IMR-90 (cell line): ENCODE measurements around the gene PAK5. TPM values are rescaled to one million over a fixed set of nuclear protein-coding genes. Genes with fewer than 3 reads are reported as not detected.
A peak's percentile ranks its signal among the peaks of the same experiment; 100 is the strongest.

Source experiments
- ATAC-seq: fragments of 200-7000 bp; cut with Tn5 transposase; 2 replicates; pipeline ENCODE4 v1.9.1; 2020; ENCODE audit warnings: low read depth, mild to moderate bottlenecking, moderate library complexity
- BruUV-seq: library from RNA; stranded (reverse); fragments of 400-500 nt; replicated peaks from 2 replicates; lab custom pipeline; 2021; lab: Mats Ljungman, UMichigan
- CTCF ChIA-PET: fragments of 300-600 bp; formaldehyde crosslinking; extraction: SDS; loops from one replicate; lab custom pipeline; 2021; ENCODE audit warnings: antibody characterized with exemption; lab: Yijun Ruan, JAX
- POLR2A ChIA-PET: fragments of 300-600 bp; sonication (Branson Sonifier 250); formaldehyde crosslinking; loops from one replicate; lab custom pipeline; 2022; ENCODE audit warnings: antibody characterized with exemption; ENCODE audit not compliant: unreplicated experiment; lab: Charles Lee
- DNase-seq: peaks from one replicate; pipeline ENCODE4 v3.0.0; 2013
- H2AFZ ChIP-seq: replicated peaks from 2 replicates; pipeline ENCODE3; 2013; ENCODE audit warnings: low read length, mild to moderate bottlenecking; ENCODE audit not compliant: poor library complexity
- H2AK5ac ChIP-seq: 2 replicates; pipeline ENCODE4 v1.6.1; 2013; ENCODE audit warnings: low read depth, low read length, inconsistent platforms
- H2AK9ac ChIP-seq: replicated peaks from 2 replicates; pipeline ENCODE3; 2013; ENCODE audit warnings: mild to moderate bottlenecking, low read depth, low read length, moderate library complexity; ENCODE audit not compliant: poor library complexity
- H2BK120ac ChIP-seq: 2 replicates; pipeline ENCODE4 v1.6.1; 2013; ENCODE audit warnings: low read depth, low read length, inconsistent platforms
- H2BK15ac ChIP-seq: 3 replicates; pipeline ENCODE4 v1.6.1; 2013; ENCODE audit warnings: low read depth, low read length, inconsistent platforms
- H2BK20ac ChIP-seq: 2 replicates; pipeline ENCODE4 v1.6.1; 2013; ENCODE audit warnings: low read depth, mild to moderate bottlenecking, inconsistent platforms, low read length, moderate library complexity
- H2BK5ac ChIP-seq: 2 replicates; pipeline ENCODE4 v1.6.1; 2013; ENCODE audit warnings: mild to moderate bottlenecking, low read depth, low read length, inconsistent platforms; ENCODE audit not compliant: poor library complexity, severe bottlenecking
- H3K14ac ChIP-seq: replicated peaks from 2 replicates; pipeline ENCODE4 v1.6.1; 2013; ENCODE audit warnings: low read depth, low read length, inconsistent platforms
- H3K18ac ChIP-seq: 2 replicates; pipeline ENCODE4 v1.6.1; 2013; ENCODE audit warnings: low read depth, low read length, control low read depth
- H3K23ac ChIP-seq: 2 replicates; pipeline ENCODE4 v1.6.1; 2013; ENCODE audit warnings: low read depth, low read length, inconsistent platforms
- H3K27ac ChIP-seq: 2 replicates; pipeline ENCODE4 v1.5.1; 2013; ENCODE audit warnings: mild to moderate bottlenecking, control low read depth, low read length; ENCODE audit not compliant: insufficient read depth
- H3K27me3 ChIP-seq: 2 replicates; pipeline ENCODE4 v1.6.1; 2013; ENCODE audit warnings: low read length; ENCODE audit not compliant: control insufficient read depth, insufficient read depth
- H3K36me3 ChIP-seq: 2 replicates; pipeline ENCODE4 v1.6.1; 2013; ENCODE audit warnings: low read length, mixed read lengths; ENCODE audit not compliant: control insufficient read depth, insufficient read depth
- H3K4ac ChIP-seq: 2 replicates; pipeline ENCODE4 v1.6.1; 2013; ENCODE audit warnings: low read depth, low read length, inconsistent platforms
- H3K4me1 ChIP-seq: 2 replicates; pipeline ENCODE4 v1.6.1; 2013; ENCODE audit warnings: low read length, mixed read lengths; ENCODE audit not compliant: control insufficient read depth, insufficient read depth
- H3K4me2 ChIP-seq: 2 replicates; pipeline ENCODE4 v1.6.1; 2013; ENCODE audit warnings: low read depth, mild to moderate bottlenecking, control low read depth, low read length, moderate library complexity
- H3K4me3 ChIP-seq: 2 replicates; pipeline ENCODE4 v1.5.1; 2013; ENCODE audit warnings: low read depth, mild to moderate bottlenecking, control low read depth, low read length, moderate library complexity; ENCODE audit not compliant: insufficient read depth
- H3K56ac ChIP-seq: 2 replicates; pipeline ENCODE4 v1.6.1; 2013; ENCODE audit warnings: low read length, inconsistent platforms; ENCODE audit not compliant: insufficient read depth; ENCODE audit errors: extremely low read depth
- H3K79me1 ChIP-seq, 2 experiments: 2 replicates each; pipeline ENCODE4 v1.6.1; 2013; ENCODE audit warnings: low read length in 2 of 2, inconsistent platforms in 1 of 2, low read depth in 1 of 2
- H3K9ac ChIP-seq: 2 replicates; pipeline ENCODE4 v1.6.1; 2013; ENCODE audit warnings: low read depth, low read length, control low read depth
- H3K9me1 ChIP-seq: 2 replicates; pipeline ENCODE4 v1.6.1; 2013; ENCODE audit warnings: low read length, inconsistent platforms; ENCODE audit not compliant: insufficient read depth
- H3K9me3 ChIP-seq: 2 replicates; pipeline ENCODE4 v1.6.1; 2013; ENCODE audit warnings: low read length; ENCODE audit not compliant: control insufficient read depth, insufficient read depth
- H4K20me1 ChIP-seq: 2 replicates; pipeline ENCODE4 v1.6.1; 2013; ENCODE audit warnings: low read length, inconsistent platforms; ENCODE audit not compliant: insufficient read depth
- H4K5ac ChIP-seq: 2 replicates; pipeline ENCODE4 v1.6.1; 2013; ENCODE audit warnings: mild to moderate bottlenecking, low read depth, low read length, control low read depth
- H4K8ac ChIP-seq, 2 experiments: 2 replicates each; pipeline ENCODE4 v1.6.1; 2013; ENCODE audit warnings: low read depth in 2 of 2, low read length in 2 of 2, control low read depth in 1 of 2, inconsistent platforms in 1 of 2
- H4K91ac ChIP-seq: 2 replicates; pipeline ENCODE4 v1.6.1; 2013; ENCODE audit warnings: low read depth, low read length, inconsistent platforms; ENCODE audit not compliant: insufficient read depth
- BHLHE40 ChIP-seq: fragments of 150-350 bp; IDR thresholded peaks from 2 replicates; pipeline ENCODE4 v1.6.1; 2016; ENCODE audit warnings: mild to moderate bottlenecking, low read depth, low read length
- FOS ChIP-seq: fragments of 150-350 bp; IDR thresholded peaks from 2 replicates; pipeline ENCODE4 v1.6.1; 2016; ENCODE audit warnings: low read depth, low read length
- MAZ ChIP-seq: IDR thresholded peaks from 2 replicates; pipeline ENCODE4 v1.6.1; 2012; ENCODE audit warnings: low read depth, mild to moderate bottlenecking, low read length, improper control_type of control experiment, moderate library complexity, borderline replicate concordance
- NFE2L2 ChIP-seq: fragments of 150-350 bp; IDR thresholded peaks from 2 replicates; pipeline ENCODE4 v1.6.1; 2016; ENCODE audit warnings: low read depth, mild to moderate bottlenecking, low read length
- POLR2A ChIP-seq: IDR thresholded peaks from 2 replicates; pipeline ENCODE4 v1.6.1; 2012; ENCODE audit warnings: mild to moderate bottlenecking, low read depth, low read length
- RFX5 ChIP-seq: IDR thresholded peaks from 2 replicates; pipeline ENCODE4 v1.8.0; 2012; ENCODE audit warnings: low read depth, mild to moderate bottlenecking, low read length, moderate library complexity
- SMC3 ChIP-seq: fragments of 150-350 bp; IDR thresholded peaks from 2 replicates; pipeline ENCODE4 v1.6.1; 2016; ENCODE audit warnings: low read depth, mild to moderate bottlenecking, antibody characterized with exemption, low read length, moderate library complexity
- WGBS, 2 experiments: methylation state at CpG; one replicate each; pipeline versions ENCODE4 v1.1.5 to v1.1.7; 2013; ENCODE audit warnings: missing lambda C conversion rate in 2 of 2; ENCODE audit not compliant: insufficient read length in 1 of 2; ENCODE audit errors: extremely low coverage in 2 of 2; 5-methylcytosine and 5-hydroxymethylcytosine counted together
- dilution Hi-C: fragments of 300-500 bp; cut with HindIII; formaldehyde crosslinking; loops from one replicate; pipeline ENCODE4 v1.14.3; 2018; ENCODE audit warnings: low sequenced_read_pairs; ENCODE audit not compliant: unreplicated experiment
- in situ Hi-C: fragments of 300-500 bp; cut with MboI; formaldehyde crosslinking; loops from 3 replicates; pipeline ENCODE4 v1.14.3; 2019; ENCODE audit warnings: low sequenced_read_pairs, inconsistent platforms, mixed read lengths
- intact Hi-C: fragments of 100-400 bp; cut with micrococcal nuclease; formaldehyde crosslinking; loops from 2 replicates; pipeline ENCODE4 v1.10.0; 2022
- polyA plus RNA-seq, 3 experiments: library from polyadenylated mRNA; depleted of rRNA; stranded (reverse); fragments of >200 nt; gene quantifications; 2 replicates each; pipeline ENCODE4 v1.2.3, GENCODE V29; 2012; ENCODE audit warnings: low replicate concordance in 1 of 3
- total RNA-seq: library from RNA; depleted of rRNA; stranded (reverse); fragments of >200 nt; gene quantifications from 2 replicates; pipeline ENCODE4 v1.2.3, GENCODE V29; 2012
- TF ChIP-seq, protein P1 (sequence below): fragments of 150-350 bp; IDR thresholded peaks from 2 replicates; pipeline ENCODE4 v1.6.1; 2017; ENCODE audit warnings: mild to moderate bottlenecking, antibody characterized with exemption, low read length, low read depth
- TF ChIP-seq, protein P2 (sequence below): conservative IDR thresholded peaks from 2 replicates; pipeline ENCODE4 v1.5.1; 2012; ENCODE audit warnings: mild to moderate bottlenecking, low read depth, low read length, improper control_type of control experiment

PAK5 gene
- total and polyA plus RNA-seq, 2 of the 4 experiments (the other 2 are of a cell fraction): not detected

DNA sequence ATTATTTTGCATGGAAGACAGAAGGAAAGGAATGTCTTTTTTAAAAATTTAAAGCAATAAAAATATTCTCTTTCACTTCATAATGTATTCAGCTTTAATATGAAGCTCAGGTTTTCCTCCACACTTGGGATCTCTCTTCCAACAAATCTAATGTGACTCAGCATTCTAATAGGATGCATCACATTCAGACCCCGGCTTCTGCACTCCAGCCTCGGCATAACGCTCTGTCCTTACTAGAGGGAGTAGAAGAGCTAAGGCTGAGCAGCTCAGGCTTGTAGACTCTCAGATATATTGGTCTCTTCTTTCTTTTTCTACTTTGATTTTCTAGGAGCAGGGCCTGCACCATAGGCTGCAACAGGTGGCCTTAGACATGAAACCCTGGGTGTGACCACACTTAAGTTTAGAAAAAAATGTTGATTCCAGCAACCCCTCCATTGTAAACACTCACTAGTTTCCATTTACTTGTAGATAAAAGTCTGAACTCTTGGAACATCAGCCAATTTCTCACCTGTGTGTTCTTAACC lies 161.7 kb downstream of the PAK5 start:
- DNase-seq (peak; percentile 0), ATAC-seq (no peak)
- no peak overlapping the region for H2BK5ac ChIP-seq
- no peaks in the 10 kb centered on the region for H3K36me3 ChIP-seq
- ChIA-PET POLR2A (no interaction called here), CTCF (no interaction called here)
- in situ Hi-C loops (no loop called here), dilution Hi-C loops (no loop called here), intact Hi-C loops (no loop called here)
- no peaks in the 10 kb centered on the region for H4K20me1 ChIP-seq
- H2BK15ac ChIP-seq: no peak overlapping the region
- no peak overlapping the region for H2BK120ac ChIP-seq
- H3K4ac ChIP-seq: no peak overlapping the region
- H3K56ac ChIP-seq: no peak overlapping the region
- H4K91ac ChIP-seq: no peak overlapping the region
- no peak overlapping the region for H3K27ac ChIP-seq
- TF ChIP-seq SMC3 (no peak), POLR2A (no peak), NFE2L2 (no peak), MAZ (no peak), RFX5 (no peak), BHLHE40 (no peak), FOS (no peak)
- TF ChIP-seq, protein P1, sequence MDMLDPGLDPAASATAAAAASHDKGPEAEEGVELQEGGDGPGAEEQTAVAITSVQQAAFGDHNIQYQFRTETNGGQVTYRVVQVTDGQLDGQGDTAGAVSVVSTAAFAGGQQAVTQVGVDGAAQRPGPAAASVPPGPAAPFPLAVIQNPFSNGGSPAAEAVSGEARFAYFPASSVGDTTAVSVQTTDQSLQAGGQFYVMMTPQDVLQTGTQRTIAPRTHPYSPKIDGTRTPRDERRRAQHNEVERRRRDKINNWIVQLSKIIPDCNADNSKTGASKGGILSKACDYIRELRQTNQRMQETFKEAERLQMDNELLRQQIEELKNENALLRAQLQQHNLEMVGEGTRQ: no peak
- TF ChIP-seq, protein P2, sequence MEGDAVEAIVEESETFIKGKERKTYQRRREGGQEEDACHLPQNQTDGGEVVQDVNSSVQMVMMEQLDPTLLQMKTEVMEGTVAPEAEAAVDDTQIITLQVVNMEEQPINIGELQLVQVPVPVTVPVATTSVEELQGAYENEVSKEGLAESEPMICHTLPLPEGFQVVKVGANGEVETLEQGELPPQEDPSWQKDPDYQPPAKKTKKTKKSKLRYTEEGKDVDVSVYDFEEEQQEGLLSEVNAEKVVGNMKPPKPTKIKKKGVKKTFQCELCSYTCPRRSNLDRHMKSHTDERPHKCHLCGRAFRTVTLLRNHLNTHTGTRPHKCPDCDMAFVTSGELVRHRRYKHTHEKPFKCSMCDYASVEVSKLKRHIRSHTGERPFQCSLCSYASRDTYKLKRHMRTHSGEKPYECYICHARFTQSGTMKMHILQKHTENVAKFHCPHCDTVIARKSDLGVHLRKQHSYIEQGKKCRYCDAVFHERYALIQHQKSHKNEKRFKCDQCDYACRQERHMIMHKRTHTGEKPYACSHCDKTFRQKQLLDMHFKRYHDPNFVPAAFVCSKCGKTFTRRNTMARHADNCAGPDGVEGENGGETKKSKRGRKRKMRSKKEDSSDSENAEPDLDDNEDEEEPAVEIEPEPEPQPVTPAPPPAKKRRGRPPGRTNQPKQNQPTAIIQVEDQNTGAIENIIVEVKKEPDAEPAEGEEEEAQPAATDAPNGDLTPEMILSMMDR: no peak
- WGBS, 2 experiments: no CpG with 5 or more reads among the region's 3 CpGs
- H3K4me3 ChIP-seq: no peak overlapping the region
- H4K5ac ChIP-seq: no peak overlapping the region
- H4K8ac ChIP-seq: no peak overlapping the region
- H3K9me3 ChIP-seq: no peaks in the 10 kb centered on the region
- H2BK20ac ChIP-seq: no peak overlapping the region
- H2AK5ac ChIP-seq: no peak overlapping the region
- H3K79me1 ChIP-seq: no peaks in the 10 kb centered on the region
- H3K14ac ChIP-seq: no peak overlapping the region
- H3K23ac ChIP-seq: no peak overlapping the region
- no peaks in the 10 kb centered on the region for H3K27me3 ChIP-seq
- no peak overlapping the region for H3K4me2 ChIP-seq
- H3K9ac ChIP-seq: no peak overlapping the region
- BruUV-seq: no TSS peak
- H2AFZ ChIP-seq: no peak overlapping the region
- no peak overlapping the region for H2AK9ac ChIP-seq
- H3K9me1 ChIP-seq: no peaks in the 10 kb centered on the region
- no peak overlapping the region for H3K18ac ChIP-seq
- no peaks in the 10 kb centered on the region for H3K4me1 ChIP-seq
